ENCODE results near the gene GRK3.
"Not testable (repeated sequence)": the region's sequence is repeated elsewhere in the genome, so short reads cannot be mapped to it uniquely, and the experiment has no call there.

The GRK3 gene

DNA sequence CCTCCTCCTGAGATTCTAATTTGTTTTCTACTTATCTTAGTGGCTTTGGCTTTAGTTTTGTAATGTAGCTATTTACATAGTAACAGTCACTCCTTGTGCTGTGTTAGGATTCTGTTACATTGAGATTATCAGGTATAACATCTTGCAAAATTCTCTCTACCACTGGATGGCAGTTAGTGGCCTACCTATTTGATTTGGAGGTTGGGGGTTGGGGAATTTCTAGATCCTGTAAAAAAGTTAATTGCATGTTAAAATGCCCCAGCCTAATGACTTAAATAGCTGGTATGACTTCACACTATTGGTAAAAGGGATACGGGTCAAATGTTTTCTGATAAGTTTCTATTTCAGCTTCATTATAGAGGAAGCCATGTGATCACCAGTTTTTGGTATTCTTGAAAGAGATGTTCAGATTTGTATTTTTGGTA is 2.8 kb downstream of the GRK3 start:
- H3K27me3 ChIP-seq (ENCODE audit: insufficient read depth, poor library complexity, severe bottlenecking) = no peaks in the 10 kb centered on the region
- peak in 1 of 2 experiments; percentile 21 for DNase-seq (ENCODE audit: low read depth in 1 of 2, low spot score in 1 of 2)
- peak overlapping the region; percentile 17 for H3K4me3 ChIP-seq (replicated peaks; ENCODE audit: insufficient read depth, low read length)
- peak overlapping the region; percentile 63 for H3K27ac ChIP-seq (replicated peaks)
- TF ChIP-seq SPI1 (IDR thresholded peaks at IDR 0.05; ENCODE audit: borderline replicate concordance, low read depth) (no peak), POLR2AphosphoS5 (IDR thresholded peaks at IDR 0.05; ENCODE audit: low read depth) (no peak), GABPA (IDR thresholded peaks at IDR 0.05; ENCODE audit: low read depth) (no peak)
- TF ChIP-seq, protein P1, sequence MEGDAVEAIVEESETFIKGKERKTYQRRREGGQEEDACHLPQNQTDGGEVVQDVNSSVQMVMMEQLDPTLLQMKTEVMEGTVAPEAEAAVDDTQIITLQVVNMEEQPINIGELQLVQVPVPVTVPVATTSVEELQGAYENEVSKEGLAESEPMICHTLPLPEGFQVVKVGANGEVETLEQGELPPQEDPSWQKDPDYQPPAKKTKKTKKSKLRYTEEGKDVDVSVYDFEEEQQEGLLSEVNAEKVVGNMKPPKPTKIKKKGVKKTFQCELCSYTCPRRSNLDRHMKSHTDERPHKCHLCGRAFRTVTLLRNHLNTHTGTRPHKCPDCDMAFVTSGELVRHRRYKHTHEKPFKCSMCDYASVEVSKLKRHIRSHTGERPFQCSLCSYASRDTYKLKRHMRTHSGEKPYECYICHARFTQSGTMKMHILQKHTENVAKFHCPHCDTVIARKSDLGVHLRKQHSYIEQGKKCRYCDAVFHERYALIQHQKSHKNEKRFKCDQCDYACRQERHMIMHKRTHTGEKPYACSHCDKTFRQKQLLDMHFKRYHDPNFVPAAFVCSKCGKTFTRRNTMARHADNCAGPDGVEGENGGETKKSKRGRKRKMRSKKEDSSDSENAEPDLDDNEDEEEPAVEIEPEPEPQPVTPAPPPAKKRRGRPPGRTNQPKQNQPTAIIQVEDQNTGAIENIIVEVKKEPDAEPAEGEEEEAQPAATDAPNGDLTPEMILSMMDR (IDR thresholded peaks at IDR 0.05; ENCODE audit: insufficient read depth, low read length) = no peak
- TF ChIP-seq, protein P2, sequence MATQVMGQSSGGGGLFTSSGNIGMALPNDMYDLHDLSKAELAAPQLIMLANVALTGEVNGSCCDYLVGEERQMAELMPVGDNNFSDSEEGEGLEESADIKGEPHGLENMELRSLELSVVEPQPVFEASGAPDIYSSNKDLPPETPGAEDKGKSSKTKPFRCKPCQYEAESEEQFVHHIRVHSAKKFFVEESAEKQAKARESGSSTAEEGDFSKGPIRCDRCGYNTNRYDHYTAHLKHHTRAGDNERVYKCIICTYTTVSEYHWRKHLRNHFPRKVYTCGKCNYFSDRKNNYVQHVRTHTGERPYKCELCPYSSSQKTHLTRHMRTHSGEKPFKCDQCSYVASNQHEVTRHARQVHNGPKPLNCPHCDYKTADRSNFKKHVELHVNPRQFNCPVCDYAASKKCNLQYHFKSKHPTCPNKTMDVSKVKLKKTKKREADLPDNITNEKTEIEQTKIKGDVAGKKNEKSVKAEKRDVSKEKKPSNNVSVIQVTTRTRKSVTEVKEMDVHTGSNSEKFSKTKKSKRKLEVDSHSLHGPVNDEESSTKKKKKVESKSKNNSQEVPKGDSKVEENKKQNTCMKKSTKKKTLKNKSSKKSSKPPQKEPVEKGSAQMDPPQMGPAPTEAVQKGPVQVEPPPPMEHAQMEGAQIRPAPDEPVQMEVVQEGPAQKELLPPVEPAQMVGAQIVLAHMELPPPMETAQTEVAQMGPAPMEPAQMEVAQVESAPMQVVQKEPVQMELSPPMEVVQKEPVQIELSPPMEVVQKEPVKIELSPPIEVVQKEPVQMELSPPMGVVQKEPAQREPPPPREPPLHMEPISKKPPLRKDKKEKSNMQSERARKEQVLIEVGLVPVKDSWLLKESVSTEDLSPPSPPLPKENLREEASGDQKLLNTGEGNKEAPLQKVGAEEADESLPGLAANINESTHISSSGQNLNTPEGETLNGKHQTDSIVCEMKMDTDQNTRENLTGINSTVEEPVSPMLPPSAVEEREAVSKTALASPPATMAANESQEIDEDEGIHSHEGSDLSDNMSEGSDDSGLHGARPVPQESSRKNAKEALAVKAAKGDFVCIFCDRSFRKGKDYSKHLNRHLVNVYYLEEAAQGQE (IDR thresholded peaks at IDR 0.05; ENCODE audit: insufficient replicate concordance, low read depth) = no peak

DNA sequence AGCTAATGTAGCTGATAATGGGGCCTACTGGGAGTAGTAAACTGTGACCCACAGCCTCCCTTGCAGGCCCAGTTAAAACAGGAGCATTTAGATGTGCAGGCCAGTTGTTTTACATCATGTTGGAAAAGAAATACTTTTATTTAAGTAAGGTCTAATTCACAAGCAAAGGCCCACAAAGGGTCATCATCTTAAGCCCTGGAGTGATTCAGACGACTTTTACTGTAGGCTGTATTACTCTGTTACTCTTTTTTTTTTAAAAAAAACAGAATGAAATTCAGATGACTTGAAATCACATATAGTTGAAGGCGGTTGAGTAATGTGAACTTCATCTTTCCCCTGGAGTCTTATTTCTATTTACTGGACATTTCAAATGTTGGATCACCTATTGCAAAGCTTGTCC is 3.6 kb downstream of the GRK3 start:
- DNase-seq (ENCODE audit: low read depth in 1 of 2, low spot score in 1 of 2); H3K4me3 ChIP-seq (replicated peaks; ENCODE audit: insufficient read depth, low read length); H3K27me3 ChIP-seq (ENCODE audit: insufficient read depth, poor library complexity, severe bottlenecking): not testable (repeated sequence)
- H3K27ac ChIP-seq (replicated peaks) = peak overlapping the region; percentile 63

DNA sequence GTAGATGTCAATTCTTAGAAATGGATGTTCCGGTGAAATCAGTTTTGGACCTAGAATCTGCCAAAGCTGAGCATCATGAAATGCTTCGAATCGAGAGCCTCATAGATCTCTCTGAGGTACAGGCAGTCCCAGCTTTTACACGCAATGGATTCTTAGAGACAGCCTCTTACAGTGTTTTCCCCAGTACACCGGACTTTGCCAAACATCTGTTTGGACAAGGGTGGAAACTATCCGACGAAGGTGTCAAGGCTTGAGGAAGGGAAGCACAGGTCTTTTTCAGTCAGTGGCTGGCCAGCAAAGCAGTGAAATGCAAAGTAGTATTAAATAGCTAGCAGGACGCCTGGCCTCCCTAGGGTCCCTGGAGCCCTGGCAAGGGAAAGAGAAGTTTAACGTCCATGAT is 4.9 kb downstream of the GRK3 start:
- Histone ChIP-seq H3K27me3 (ENCODE audit: insufficient read depth, poor library complexity, severe bottlenecking) (no peaks in the 10 kb centered on the region), H3K4me3 (replicated peaks; ENCODE audit: insufficient read depth, low read length) (no peak overlapping the region), H3K27ac (replicated peaks) (peak overlapping the region; percentile 63)
- TF ChIP-seq, protein P2 (IDR thresholded peaks at IDR 0.05; ENCODE audit: insufficient replicate concordance, low read depth) = no peak
- TF ChIP-seq GABPA (IDR thresholded peaks at IDR 0.05; ENCODE audit: low read depth) (no peak), SPI1 (IDR thresholded peaks at IDR 0.05; ENCODE audit: borderline replicate concordance, low read depth) (no peak), POLR2AphosphoS5 (IDR thresholded peaks at IDR 0.05; ENCODE audit: low read depth) (no peak)
- TF ChIP-seq, protein P1 (IDR thresholded peaks at IDR 0.05; ENCODE audit: insufficient read depth, low read length) = no peak
- DNase-seq (ENCODE audit: low read depth in 1 of 2, low spot score in 1 of 2) = no peak

DNA sequence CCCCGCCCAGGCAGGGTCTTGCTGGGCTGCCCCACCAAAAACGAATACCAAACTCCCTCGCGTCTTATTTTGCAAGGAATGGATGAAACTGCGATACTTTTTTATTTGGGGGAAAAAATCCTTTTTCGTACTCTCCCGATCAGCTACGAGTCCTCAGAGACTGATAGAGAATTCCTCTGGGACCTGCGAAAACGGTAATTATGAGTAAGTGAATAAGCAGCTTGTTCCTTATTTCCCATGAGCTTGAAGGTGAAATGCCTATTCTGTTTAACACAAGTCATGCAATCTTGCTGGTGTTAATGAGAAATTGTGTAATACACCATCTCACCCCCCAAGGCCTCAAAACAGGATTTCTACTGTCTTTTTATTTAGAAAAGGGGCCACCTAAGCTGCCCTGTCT is 5.5 kb downstream of the GRK3 start:
- no peaks in the 10 kb centered on the region for H3K27me3 ChIP-seq (ENCODE audit: insufficient read depth, poor library complexity, severe bottlenecking)
- peak overlapping the region; percentile 63 for H3K27ac ChIP-seq (replicated peaks)
- no peak overlapping the region for H3K4me3 ChIP-seq (replicated peaks; ENCODE audit: insufficient read depth, low read length)
- DNase-seq (ENCODE audit: low read depth in 1 of 2, low spot score in 1 of 2) = peak; percentile 45 to 62
- TF ChIP-seq GABPA (IDR thresholded peaks at IDR 0.05; ENCODE audit: low read depth) (no peak), SPI1 (IDR thresholded peaks at IDR 0.05; ENCODE audit: borderline replicate concordance, low read depth) (no peak), POLR2AphosphoS5 (IDR thresholded peaks at IDR 0.05; ENCODE audit: low read depth) (no peak)
- TF ChIP-seq, protein P1 (IDR thresholded peaks at IDR 0.05; ENCODE audit: insufficient read depth, low read length) = no peak
- TF ChIP-seq, protein P2 (IDR thresholded peaks at IDR 0.05; ENCODE audit: insufficient replicate concordance, low read depth) = no peak
